ENCODE data around the gene ALPL. TPM values are rescaled to one million over a fixed set of nuclear protein-coding genes. Genes with fewer than 3 reads are reported as not detected.

Gene ALPL
- total and polyA plus RNA-seq, 9 of the 15 experiments (the other 6 are each of a cell fraction or from before 2014, with no cell fraction given) = 0.04 to 0.38 (median 0.18) TPM; not detected in 4

DNA sequence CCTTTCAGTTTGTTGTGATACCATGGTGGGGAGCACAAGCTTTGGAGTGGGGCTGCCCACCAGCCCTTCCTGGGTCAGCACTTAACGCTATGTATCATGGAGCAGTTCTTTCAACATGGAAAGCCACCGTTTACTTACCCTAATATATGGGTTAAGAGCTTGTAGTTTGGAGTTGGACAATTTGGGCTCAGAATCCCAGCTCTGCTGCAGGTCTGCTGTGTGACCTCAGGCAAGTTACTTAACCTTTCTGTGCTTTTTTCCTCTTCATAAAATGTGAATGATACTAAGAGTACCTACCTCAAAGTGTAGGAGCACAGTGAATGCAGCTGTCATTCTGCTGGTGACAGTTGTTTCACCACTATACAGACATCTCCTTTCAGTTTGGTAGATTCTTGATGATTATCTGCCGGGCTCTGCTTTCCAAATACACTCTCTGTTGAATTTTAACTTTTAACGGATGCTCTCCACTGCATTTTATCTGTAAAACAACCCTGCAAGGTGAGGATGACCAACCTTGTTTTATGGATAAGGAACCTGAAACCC lies 23.8 kb downstream of the ALPL start (continued):
- TF ChIP-seq GATA2 (CRISPR knock-in tag; IDR thresholded peaks at IDR 0.05) (no peak), PHF8 (IDR thresholded peaks at IDR 0.05; ENCODE audit: borderline replicate concordance, low read length) (no peak), BRD9 (IDR thresholded peaks at IDR 0.05; ENCODE audit: low read depth, partially characterized antibody) (peak; percentile 70), ARID1B (IDR thresholded peaks at IDR 0.05) (no peak), MCM5 (IDR thresholded peaks at IDR 0.05; ENCODE audit: low read depth) (no peak)
- TF ChIP-seq, protein P1, sequence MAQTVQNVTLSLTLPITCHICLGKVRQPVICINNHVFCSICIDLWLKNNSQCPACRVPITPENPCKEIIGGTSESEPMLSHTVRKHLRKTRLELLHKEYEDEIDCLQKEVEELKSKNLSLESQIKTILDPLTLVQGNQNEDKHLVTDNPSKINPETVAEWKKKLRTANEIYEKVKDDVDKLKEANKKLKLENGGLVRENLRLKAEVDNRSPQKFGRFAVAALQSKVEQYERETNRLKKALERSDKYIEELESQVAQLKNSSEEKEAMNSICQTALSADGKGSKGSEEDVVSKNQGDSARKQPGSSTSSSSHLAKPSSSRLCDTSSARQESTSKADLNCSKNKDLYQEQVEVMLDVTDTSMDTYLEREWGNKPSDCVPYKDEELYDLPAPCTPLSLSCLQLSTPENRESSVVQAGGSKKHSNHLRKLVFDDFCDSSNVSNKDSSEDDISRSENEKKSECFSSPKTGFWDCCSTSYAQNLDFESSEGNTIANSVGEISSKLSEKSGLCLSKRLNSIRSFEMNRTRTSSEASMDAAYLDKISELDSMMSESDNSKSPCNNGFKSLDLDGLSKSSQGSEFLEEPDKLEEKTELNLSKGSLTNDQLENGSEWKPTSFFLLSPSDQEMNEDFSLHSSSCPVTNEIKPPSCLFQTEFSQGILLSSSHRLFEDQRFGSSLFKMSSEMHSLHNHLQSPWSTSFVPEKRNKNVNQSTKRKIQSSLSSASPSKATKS (CRISPR knock-in tag; IDR thresholded peaks at IDR 0.05) = no peak
- TF ChIP-seq, protein P2, sequence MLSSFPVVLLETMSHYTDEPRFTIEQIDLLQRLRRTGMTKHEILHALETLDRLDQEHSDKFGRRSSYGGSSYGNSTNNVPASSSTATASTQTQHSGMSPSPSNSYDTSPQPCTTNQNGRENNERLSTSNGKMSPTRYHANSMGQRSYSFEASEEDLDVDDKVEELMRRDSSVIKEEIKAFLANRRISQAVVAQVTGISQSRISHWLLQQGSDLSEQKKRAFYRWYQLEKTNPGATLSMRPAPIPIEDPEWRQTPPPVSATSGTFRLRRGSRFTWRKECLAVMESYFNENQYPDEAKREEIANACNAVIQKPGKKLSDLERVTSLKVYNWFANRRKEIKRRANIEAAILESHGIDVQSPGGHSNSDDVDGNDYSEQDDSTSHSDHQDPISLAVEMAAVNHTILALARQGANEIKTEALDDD (IDR thresholded peaks at IDR 0.05) = no peak

DNA sequence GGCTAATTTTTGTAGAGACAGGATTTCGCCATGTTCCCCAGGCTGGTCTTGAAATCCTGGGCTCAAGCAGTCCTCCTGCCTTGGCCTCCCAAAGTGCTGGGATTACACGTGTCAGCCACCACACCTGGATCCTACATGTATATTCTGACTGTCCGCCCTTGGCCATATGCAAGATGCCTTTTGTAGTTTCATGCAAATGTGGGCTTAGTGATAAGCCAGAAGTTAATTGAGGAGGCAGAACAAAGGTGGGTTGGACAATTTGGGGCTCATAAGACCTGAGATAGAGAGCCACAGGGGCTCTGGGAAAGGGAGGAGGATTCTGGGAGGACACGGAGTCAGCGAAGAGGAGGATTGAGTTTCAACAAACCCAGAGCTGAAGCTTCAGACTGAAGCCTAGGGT lies 24.9 kb downstream of the ALPL start:
- ATAC-seq (no peak), FAIRE-seq (no peak), DNase-seq (ENCODE audit: extremely low read depth in 1 of 4, low spot score in 3 of 4) (no peak)
- ChIA-PET POLR2A (no interaction called here), CTCF (ENCODE audit: low intra/inter-chr PET ratio) (interaction anchor here (1.2 to 2.3 kb wide), 5 partner anchors 13 to 318 kb away, joined by 3 to 28 read pairs (median 5); partner anchors contain the start of gene ALPL)
- WGBS (ENCODE audit: insufficient coverage, low coverage, missing lambda C conversion rate) = 12% methylated on average over 5 of the region's 5 CpGs
- Histone ChIP-seq H3K9ac (ENCODE audit: insufficient read depth in 1 of 2, low read depth in 2 of 2, low read length in 2 of 2) (peak overlapping the region in 1 of 2 experiments; percentile 54; a peak in 1 of 4 replicates), H4K20me1 (replicated peaks; ENCODE audit: control insufficient read depth, insufficient read depth, low read length) (0 out of 2 replicates have a peak, but pooled peaks cover 5% of the 10 kb centered on the region), H3K9me3 (replicated peaks; ENCODE audit: control insufficient read depth, insufficient read depth, low read depth, low read length) (no peaks in the 10 kb centered on the region), H3K36me3 (ENCODE audit: control insufficient read depth, insufficient read depth, low read length) (no peaks in the 10 kb centered on the region), H3K79me2 (ENCODE audit: control insufficient read depth, insufficient read depth, low read length) (no peaks in the 10 kb centered on the region), H3K27me3 (ENCODE audit: control insufficient read depth in 2 of 2, insufficient read depth in 2 of 2, low read length in 2 of 2) (peaks cover 42 to 55% of the 10 kb centered on the region in 2 experiments), H3K4me1 (replicated peaks in 1 of 2; ENCODE audit: control insufficient read depth in 2 of 2, insufficient read depth in 2 of 2, low read length in 2 of 2) (peaks cover 0 to 12% of the 10 kb centered on the region in 2 experiments; a peak in 3 of 5 replicates), H3K4me3 (no peak overlapping the region), H2AFZ (ENCODE audit: low read depth, low read length) (no peak overlapping the region), H3K9me1 (ENCODE audit: control insufficient read depth, insufficient read depth, low read length) (no peaks in the 10 kb centered on the region), H3K4me2 (ENCODE audit: insufficient read depth, low read length) (no peak overlapping the region), H3K27ac (ENCODE audit: extremely low read depth, low read depth, low read length) (no peak overlapping the region)
- BruUV-seq (replicated peaks) = no TSS peak
- in situ Hi-C loops (cut with MboI) = no loop called here
- intact Hi-C loops (cut with micrococcal nuclease) = no loop called here
- TF ChIP-seq CBFA2T2 (conservative IDR thresholded peaks at IDR 0.05) = 0 out of 2 replicates have a peak, but pooled peaks have one; percentile 11
- 0 out of 2 replicates have a peak, but pooled peaks have one; percentile 24 for TF ChIP-seq MAX (CRISPR knock-in tag; IDR thresholded peaks at IDR 0.05)
- TF ChIP-seq, protein P3, sequence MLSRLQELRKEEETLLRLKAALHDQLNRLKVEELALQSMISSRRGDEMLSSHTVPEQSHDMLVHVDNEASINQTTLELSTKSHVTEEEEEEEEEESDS (CRISPR knock-in tag; IDR thresholded peaks at IDR 0.05) = no peak
- no peak for TF ChIP-seq CEBPG (CRISPR knock-in tag; IDR thresholded peaks at IDR 0.05)
- TF ChIP-seq CEBPG (tag; conservative IDR thresholded peaks at IDR 0.05 in 1 of 2, IDR thresholded peaks at IDR 0.05 in 1 of 2) = no peak
- TF ChIP-seq MED1 (CRISPR knock-in tag; IDR thresholded peaks at IDR 0.05; ENCODE audit: borderline replicate concordance) = no peak
- peak; percentile 33; the same call in 1 of the 2 replicates for TF ChIP-seq CBFA2T3 (IDR thresholded peaks at IDR 0.05)
- no peak for TF ChIP-seq ID3 (CRISPR knock-in tag; IDR thresholded peaks at IDR 0.05)
- no peak for TF ChIP-seq ID3 (tag; IDR thresholded peaks at IDR 0.05)
- TF ChIP-seq MEF2A (IDR thresholded peaks at IDR 0.05; ENCODE audit: control insufficient read depth, low read depth, low read length) = no peak
- TF ChIP-seq KLF1 (tag; IDR thresholded peaks at IDR 0.05) = no peak
- no peak for TF ChIP-seq ZNF695 (CRISPR knock-in tag; IDR thresholded peaks at IDR 0.05)
